IMR-90 (cell line): ENCODE data around the gene SYTL2. TPM values are rescaled to one million over a fixed set of nuclear protein-coding genes. Genes with fewer than 3 reads are reported as not detected.

Experiments
- ATAC-seq: fragments of 200-7000 bp; cut with Tn5 transposase; 2 replicates; pipeline ENCODE4 v1.9.1; 2020; ENCODE audit warnings: low read depth, mild to moderate bottlenecking, moderate library complexity
- BruUV-seq: library from RNA; stranded (reverse); fragments of 400-500 nt; replicated peaks from 2 replicates; lab custom pipeline; 2021; lab: Mats Ljungman, UMichigan
- CTCF ChIA-PET: fragments of 300-600 bp; formaldehyde crosslinking; extraction: SDS; loops from one replicate; lab custom pipeline; 2021; ENCODE audit warnings: antibody characterized with exemption; lab: Yijun Ruan, JAX
- POLR2A ChIA-PET: fragments of 300-600 bp; sonication (Branson Sonifier 250); formaldehyde crosslinking; loops from one replicate; lab custom pipeline; 2022; ENCODE audit warnings: antibody characterized with exemption; ENCODE audit not compliant: unreplicated experiment; lab: Charles Lee
- DNase-seq: peaks from one replicate; pipeline ENCODE4 v3.0.0; 2013
- H2AFZ ChIP-seq: replicated peaks from 2 replicates; pipeline ENCODE3; 2013; ENCODE audit warnings: low read length, mild to moderate bottlenecking; ENCODE audit not compliant: poor library complexity
- H2AK5ac ChIP-seq: 2 replicates; pipeline ENCODE4 v1.6.1; 2013; ENCODE audit warnings: low read depth, low read length, inconsistent platforms
- H2AK9ac ChIP-seq: replicated peaks from 2 replicates; pipeline ENCODE3; 2013; ENCODE audit warnings: mild to moderate bottlenecking, low read depth, low read length, moderate library complexity; ENCODE audit not compliant: poor library complexity
- H2BK120ac ChIP-seq: 2 replicates; pipeline ENCODE4 v1.6.1; 2013; ENCODE audit warnings: low read depth, low read length, inconsistent platforms
- H2BK15ac ChIP-seq: 3 replicates; pipeline ENCODE4 v1.6.1; 2013; ENCODE audit warnings: low read depth, low read length, inconsistent platforms
- H2BK20ac ChIP-seq: 2 replicates; pipeline ENCODE4 v1.6.1; 2013; ENCODE audit warnings: low read depth, mild to moderate bottlenecking, inconsistent platforms, low read length, moderate library complexity
- H2BK5ac ChIP-seq: 2 replicates; pipeline ENCODE4 v1.6.1; 2013; ENCODE audit warnings: mild to moderate bottlenecking, low read depth, low read length, inconsistent platforms; ENCODE audit not compliant: poor library complexity, severe bottlenecking
- H3K14ac ChIP-seq: replicated peaks from 2 replicates; pipeline ENCODE4 v1.6.1; 2013; ENCODE audit warnings: low read depth, low read length, inconsistent platforms
- H3K18ac ChIP-seq: 2 replicates; pipeline ENCODE4 v1.6.1; 2013; ENCODE audit warnings: low read depth, low read length, control low read depth
- H3K23ac ChIP-seq: 2 replicates; pipeline ENCODE4 v1.6.1; 2013; ENCODE audit warnings: low read depth, low read length, inconsistent platforms
- H3K27ac ChIP-seq: 2 replicates; pipeline ENCODE4 v1.5.1; 2013; ENCODE audit warnings: mild to moderate bottlenecking, control low read depth, low read length; ENCODE audit not compliant: insufficient read depth
- H3K27me3 ChIP-seq: 2 replicates; pipeline ENCODE4 v1.6.1; 2013; ENCODE audit warnings: low read length; ENCODE audit not compliant: control insufficient read depth, insufficient read depth
- H3K36me3 ChIP-seq: 2 replicates; pipeline ENCODE4 v1.6.1; 2013; ENCODE audit warnings: low read length, mixed read lengths; ENCODE audit not compliant: control insufficient read depth, insufficient read depth
- H3K4ac ChIP-seq: 2 replicates; pipeline ENCODE4 v1.6.1; 2013; ENCODE audit warnings: low read depth, low read length, inconsistent platforms
- H3K4me1 ChIP-seq: 2 replicates; pipeline ENCODE4 v1.6.1; 2013; ENCODE audit warnings: low read length, mixed read lengths; ENCODE audit not compliant: control insufficient read depth, insufficient read depth
- H3K4me2 ChIP-seq: 2 replicates; pipeline ENCODE4 v1.6.1; 2013; ENCODE audit warnings: low read depth, mild to moderate bottlenecking, control low read depth, low read length, moderate library complexity
- H3K4me3 ChIP-seq: 2 replicates; pipeline ENCODE4 v1.5.1; 2013; ENCODE audit warnings: low read depth, mild to moderate bottlenecking, control low read depth, low read length, moderate library complexity; ENCODE audit not compliant: insufficient read depth
- H3K56ac ChIP-seq: 2 replicates; pipeline ENCODE4 v1.6.1; 2013; ENCODE audit warnings: low read length, inconsistent platforms; ENCODE audit not compliant: insufficient read depth; ENCODE audit errors: extremely low read depth
- H3K79me1 ChIP-seq, 2 experiments: 2 replicates each; pipeline ENCODE4 v1.6.1; 2013; ENCODE audit warnings: low read length in 2 of 2, inconsistent platforms in 1 of 2, low read depth in 1 of 2
- H3K9ac ChIP-seq: 2 replicates; pipeline ENCODE4 v1.6.1; 2013; ENCODE audit warnings: low read depth, low read length, control low read depth
- H3K9me1 ChIP-seq: 2 replicates; pipeline ENCODE4 v1.6.1; 2013; ENCODE audit warnings: low read length, inconsistent platforms; ENCODE audit not compliant: insufficient read depth
- H3K9me3 ChIP-seq: 2 replicates; pipeline ENCODE4 v1.6.1; 2013; ENCODE audit warnings: low read length; ENCODE audit not compliant: control insufficient read depth, insufficient read depth
- H4K20me1 ChIP-seq: 2 replicates; pipeline ENCODE4 v1.6.1; 2013; ENCODE audit warnings: low read length, inconsistent platforms; ENCODE audit not compliant: insufficient read depth
- H4K5ac ChIP-seq: 2 replicates; pipeline ENCODE4 v1.6.1; 2013; ENCODE audit warnings: mild to moderate bottlenecking, low read depth, low read length, control low read depth
- H4K8ac ChIP-seq, 2 experiments: 2 replicates each; pipeline ENCODE4 v1.6.1; 2013; ENCODE audit warnings: low read depth in 2 of 2, low read length in 2 of 2, control low read depth in 1 of 2, inconsistent platforms in 1 of 2
- H4K91ac ChIP-seq: 2 replicates; pipeline ENCODE4 v1.6.1; 2013; ENCODE audit warnings: low read depth, low read length, inconsistent platforms; ENCODE audit not compliant: insufficient read depth
- BHLHE40 ChIP-seq: fragments of 150-350 bp; IDR thresholded peaks from 2 replicates; pipeline ENCODE4 v1.6.1; 2016; ENCODE audit warnings: mild to moderate bottlenecking, low read depth, low read length
- CEBPB ChIP-seq: IDR thresholded peaks from 2 replicates; pipeline ENCODE4 v1.6.1; 2012; ENCODE audit warnings: low read depth, low read length, improper control_type of control experiment
- CHD1 ChIP-seq: IDR thresholded peaks from 2 replicates; pipeline ENCODE4 v1.6.1; 2012; ENCODE audit warnings: low read depth, low read length, improper control_type of control experiment
- FOS ChIP-seq: fragments of 150-350 bp; IDR thresholded peaks from 2 replicates; pipeline ENCODE4 v1.6.1; 2016; ENCODE audit warnings: low read depth, low read length
- MAZ ChIP-seq: IDR thresholded peaks from 2 replicates; pipeline ENCODE4 v1.6.1; 2012; ENCODE audit warnings: low read depth, mild to moderate bottlenecking, low read length, improper control_type of control experiment, moderate library complexity, borderline replicate concordance
- MXI1 ChIP-seq: IDR thresholded peaks from 2 replicates; pipeline ENCODE4 v1.6.1; 2012; ENCODE audit warnings: low read depth, mild to moderate bottlenecking, low read length, moderate library complexity, borderline replicate concordance
- NFE2L2 ChIP-seq: fragments of 150-350 bp; IDR thresholded peaks from 2 replicates; pipeline ENCODE4 v1.6.1; 2016; ENCODE audit warnings: low read depth, mild to moderate bottlenecking, low read length
- POLR2A ChIP-seq: IDR thresholded peaks from 2 replicates; pipeline ENCODE4 v1.6.1; 2012; ENCODE audit warnings: mild to moderate bottlenecking, low read depth, low read length
- RAD21 ChIP-seq: IDR thresholded peaks from 2 replicates; pipeline ENCODE4 v1.6.1; 2012; ENCODE audit warnings: low read length, improper control_type of control experiment
- RCOR1 ChIP-seq: IDR thresholded peaks from 2 replicates; pipeline ENCODE4 v1.6.1; 2012; ENCODE audit warnings: mild to moderate bottlenecking, low read length, improper control_type of control experiment; ENCODE audit not compliant: insufficient replicate concordance
- RFX5 ChIP-seq: IDR thresholded peaks from 2 replicates; pipeline ENCODE4 v1.8.0; 2012; ENCODE audit warnings: low read depth, mild to moderate bottlenecking, low read length, moderate library complexity
- SMC3 ChIP-seq: fragments of 150-350 bp; IDR thresholded peaks from 2 replicates; pipeline ENCODE4 v1.6.1; 2016; ENCODE audit warnings: low read depth, mild to moderate bottlenecking, antibody characterized with exemption, low read length, moderate library complexity
- WGBS, 2 experiments: methylation state at CpG; one replicate each; pipeline versions ENCODE4 v1.1.5 to v1.1.7; 2013; ENCODE audit warnings: missing lambda C conversion rate in 2 of 2; ENCODE audit not compliant: insufficient read length in 1 of 2; ENCODE audit errors: extremely low coverage in 2 of 2; 5-methylcytosine and 5-hydroxymethylcytosine counted together
- dilution Hi-C: fragments of 300-500 bp; cut with HindIII; formaldehyde crosslinking; loops from one replicate; pipeline ENCODE4 v1.14.3; 2018; ENCODE audit warnings: low sequenced_read_pairs; ENCODE audit not compliant: unreplicated experiment
- in situ Hi-C: fragments of 300-500 bp; cut with MboI; formaldehyde crosslinking; loops from 3 replicates; pipeline ENCODE4 v1.14.3; 2019; ENCODE audit warnings: low sequenced_read_pairs, inconsistent platforms, mixed read lengths
- intact Hi-C: fragments of 100-400 bp; cut with micrococcal nuclease; formaldehyde crosslinking; loops from 2 replicates; pipeline ENCODE4 v1.10.0; 2022
- polyA plus RNA-seq, 3 experiments: library from polyadenylated mRNA; depleted of rRNA; stranded (reverse); fragments of >200 nt; gene quantifications; 2 replicates each; pipeline ENCODE4 v1.2.3, GENCODE V29; 2012; ENCODE audit warnings: low replicate concordance in 1 of 3
- total RNA-seq: library from RNA; depleted of rRNA; stranded (reverse); fragments of >200 nt; gene quantifications from 2 replicates; pipeline ENCODE4 v1.2.3, GENCODE V29; 2012
- TF ChIP-seq, protein P1 (sequence below): fragments of 150-350 bp; IDR thresholded peaks from 2 replicates; pipeline ENCODE4 v1.6.1; 2017; ENCODE audit warnings: mild to moderate bottlenecking, antibody characterized with exemption, low read length, low read depth
- TF ChIP-seq, protein P2 (sequence below): fragments of 150-350 bp; IDR thresholded peaks from 2 replicates; pipeline ENCODE4 v1.6.1; 2016; ENCODE audit warnings: low read depth, mild to moderate bottlenecking, low read length, moderate library complexity, borderline replicate concordance
- TF ChIP-seq, protein P3 (sequence below): conservative IDR thresholded peaks from 2 replicates; pipeline ENCODE4 v1.5.1; 2012; ENCODE audit warnings: mild to moderate bottlenecking, low read depth, low read length, improper control_type of control experiment

The SYTL2 gene
- total and polyA plus RNA-seq, 2 of the 4 experiments (the other 2 are of a cell fraction) = 45.2 to 70.0 TPM

DNA sequence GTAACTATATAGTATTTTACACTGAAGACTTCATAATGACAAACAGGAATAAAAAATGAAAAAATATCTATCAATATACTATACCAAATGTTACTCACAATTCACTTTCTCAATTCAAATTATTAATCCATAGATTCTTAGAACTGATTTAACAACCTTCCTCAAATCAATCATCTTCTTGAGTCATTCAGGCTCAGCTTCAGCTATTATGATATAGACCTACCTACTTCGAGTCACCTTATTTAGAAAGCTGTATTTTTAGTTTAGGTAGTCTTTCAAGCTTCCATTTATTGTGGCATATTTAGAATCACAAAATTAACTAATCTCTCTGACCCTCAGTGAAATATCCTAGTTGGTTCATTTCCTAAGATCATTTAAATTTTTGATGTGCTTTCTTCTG lies 154.2 kb downstream of the SYTL2 start:
- ATAC-seq (no peak), DNase-seq (no peak)
- Histone ChIP-seq H3K4me1 (no peaks in the 10 kb centered on the region), H2BK15ac (no peak overlapping the region), H3K4ac (no peak overlapping the region), H3K56ac (no peak overlapping the region), H3K27me3 (no peaks in the 10 kb centered on the region), H2AFZ (no peak overlapping the region), H3K79me1 (peaks cover 0 to 27% of the 10 kb centered on the region in 2 experiments; a peak in 3 of 4 replicates), H3K18ac (no peak overlapping the region), H3K4me2 (no peak overlapping the region), H3K23ac (no peak overlapping the region), H3K14ac (no peak overlapping the region), H2BK120ac (no peak overlapping the region), H2BK20ac (no peak overlapping the region), H4K20me1 (peaks cover 24% of the 10 kb centered on the region; the same call in 1 of the 2 replicates), H3K4me3 (no peak overlapping the region), H3K27ac (no peak overlapping the region), H4K8ac (no peak overlapping the region), H3K9me3 (no peaks in the 10 kb centered on the region), H3K36me3 (peaks cover 6% of the 10 kb centered on the region), H3K9ac (no peak overlapping the region), H2BK5ac (no peak overlapping the region), H4K91ac (no peak overlapping the region), H2AK5ac (no peak overlapping the region), H4K5ac (no peak overlapping the region), H2AK9ac (no peak overlapping the region), H3K9me1 (no peaks in the 10 kb centered on the region)
- intact Hi-C loops (no loop called here), dilution Hi-C loops (no loop called here), in situ Hi-C loops (no loop called here)
- no CpG with 5 or more reads among the region's 1 CpG for WGBS, 2 experiments
- BruUV-seq = no TSS peak
- CTCF ChIA-PET = no interaction called here
- POLR2A ChIA-PET = no interaction called here
- TF ChIP-seq MAZ = no peak
- no peak for TF ChIP-seq MXI1
- no peak for TF ChIP-seq CHD1
- no peak for TF ChIP-seq FOS
- TF ChIP-seq CEBPB = no peak
- TF ChIP-seq RCOR1 = no peak
- TF ChIP-seq, protein P1, sequence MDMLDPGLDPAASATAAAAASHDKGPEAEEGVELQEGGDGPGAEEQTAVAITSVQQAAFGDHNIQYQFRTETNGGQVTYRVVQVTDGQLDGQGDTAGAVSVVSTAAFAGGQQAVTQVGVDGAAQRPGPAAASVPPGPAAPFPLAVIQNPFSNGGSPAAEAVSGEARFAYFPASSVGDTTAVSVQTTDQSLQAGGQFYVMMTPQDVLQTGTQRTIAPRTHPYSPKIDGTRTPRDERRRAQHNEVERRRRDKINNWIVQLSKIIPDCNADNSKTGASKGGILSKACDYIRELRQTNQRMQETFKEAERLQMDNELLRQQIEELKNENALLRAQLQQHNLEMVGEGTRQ = no peak
- TF ChIP-seq, protein P2, sequence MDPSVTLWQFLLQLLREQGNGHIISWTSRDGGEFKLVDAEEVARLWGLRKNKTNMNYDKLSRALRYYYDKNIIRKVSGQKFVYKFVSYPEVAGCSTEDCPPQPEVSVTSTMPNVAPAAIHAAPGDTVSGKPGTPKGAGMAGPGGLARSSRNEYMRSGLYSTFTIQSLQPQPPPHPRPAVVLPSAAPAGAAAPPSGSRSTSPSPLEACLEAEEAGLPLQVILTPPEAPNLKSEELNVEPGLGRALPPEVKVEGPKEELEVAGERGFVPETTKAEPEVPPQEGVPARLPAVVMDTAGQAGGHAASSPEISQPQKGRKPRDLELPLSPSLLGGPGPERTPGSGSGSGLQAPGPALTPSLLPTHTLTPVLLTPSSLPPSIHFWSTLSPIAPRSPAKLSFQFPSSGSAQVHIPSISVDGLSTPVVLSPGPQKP = no peak
- no peak for TF ChIP-seq BHLHE40
- TF ChIP-seq NFE2L2 = no peak
- no peak for TF ChIP-seq RAD21
- no peak for TF ChIP-seq RFX5
- no peak for TF ChIP-seq SMC3
- no peak for TF ChIP-seq POLR2A
- TF ChIP-seq, protein P3, sequence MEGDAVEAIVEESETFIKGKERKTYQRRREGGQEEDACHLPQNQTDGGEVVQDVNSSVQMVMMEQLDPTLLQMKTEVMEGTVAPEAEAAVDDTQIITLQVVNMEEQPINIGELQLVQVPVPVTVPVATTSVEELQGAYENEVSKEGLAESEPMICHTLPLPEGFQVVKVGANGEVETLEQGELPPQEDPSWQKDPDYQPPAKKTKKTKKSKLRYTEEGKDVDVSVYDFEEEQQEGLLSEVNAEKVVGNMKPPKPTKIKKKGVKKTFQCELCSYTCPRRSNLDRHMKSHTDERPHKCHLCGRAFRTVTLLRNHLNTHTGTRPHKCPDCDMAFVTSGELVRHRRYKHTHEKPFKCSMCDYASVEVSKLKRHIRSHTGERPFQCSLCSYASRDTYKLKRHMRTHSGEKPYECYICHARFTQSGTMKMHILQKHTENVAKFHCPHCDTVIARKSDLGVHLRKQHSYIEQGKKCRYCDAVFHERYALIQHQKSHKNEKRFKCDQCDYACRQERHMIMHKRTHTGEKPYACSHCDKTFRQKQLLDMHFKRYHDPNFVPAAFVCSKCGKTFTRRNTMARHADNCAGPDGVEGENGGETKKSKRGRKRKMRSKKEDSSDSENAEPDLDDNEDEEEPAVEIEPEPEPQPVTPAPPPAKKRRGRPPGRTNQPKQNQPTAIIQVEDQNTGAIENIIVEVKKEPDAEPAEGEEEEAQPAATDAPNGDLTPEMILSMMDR = no peak
